ENCODE data around the gene PRLR. TPM values are rescaled to one million over a fixed set of nuclear protein-coding genes. Genes with fewer than 3 reads are reported as not detected.

The PRLR gene
- total RNA-seq, 3 donors from 2014 or later: 0.19 to 0.25 (median 0.24) TPM

- Mint-ChIP-seq H3K4me3 (no peak overlapping the region), H3K36me3 (ENCODE audit: insufficient read depth) (no peaks in the 10 kb centered on the region), H3K9me3 (no peaks in the 10 kb centered on the region), H3K27me3 (ENCODE audit: low read depth) (no peaks in the 10 kb centered on the region), H3K4me1 (ENCODE audit: low read depth) (no peaks in the 10 kb centered on the region)
- no peak for ATAC-seq
- DNase-seq: no peak
These were observed 137.6 kb downstream of the PRLR start for GRCh38 chr5:35092703-35093102.

- Mint-ChIP-seq H3K36me3 (ENCODE audit: insufficient read depth) (no peaks in the 10 kb centered on the region), H3K9me3 (no peaks in the 10 kb centered on the region), H3K4me3 (no peak overlapping the region), H3K4me1 (ENCODE audit: low read depth) (no peaks in the 10 kb centered on the region), H3K27me3 (ENCODE audit: low read depth) (no peaks in the 10 kb centered on the region)
- no peak for ATAC-seq
- DNase-seq: no peak
These were observed 138.6 kb downstream of the PRLR start for GRCh38 chr5:35091704-35092103.

- H3K36me3 Mint-ChIP-seq (ENCODE audit: insufficient read depth): no peaks in the 10 kb centered on the region
- H3K27me3 Mint-ChIP-seq (ENCODE audit: low read depth): peaks cover 3% of the 10 kb centered on the region
- ATAC-seq: peak in 1 of 2 donors; percentile 55
- peak; percentile 41 for DNase-seq
- H3K9me3 Mint-ChIP-seq: no peaks in the 10 kb centered on the region
- H3K4me1 Mint-ChIP-seq (ENCODE audit: low read depth): no peaks in the 10 kb centered on the region
- no peak overlapping the region for H3K4me3 Mint-ChIP-seq
These were observed 140.7 kb downstream of the PRLR start for GRCh38 chr5:35089334-35090314.

- Mint-ChIP-seq H3K9me3 (no peaks in the 10 kb centered on the region), H3K27me3 (ENCODE audit: low read depth) (peaks cover 6% of the 10 kb centered on the region)
- no peak for ATAC-seq
These were observed 142.3 kb downstream of the PRLR start for GRCh38 chr5:35087991-35088390.

GRCh38 chr5:35083150-35083549 is 147.1 kb downstream of the PRLR start:
- ATAC-seq (no peak), DNase-seq (no peak)
- Mint-ChIP-seq H3K27me3 (ENCODE audit: low read depth) (peaks cover 6% of the 10 kb centered on the region), H3K4me3 (no peak overlapping the region), H3K4me1 (ENCODE audit: low read depth) (no peaks in the 10 kb centered on the region), H3K9me3 (peaks cover 3% of the 10 kb centered on the region), H3K36me3 (ENCODE audit: insufficient read depth) (no peaks in the 10 kb centered on the region)

More at GRCh38 chr5:35087991-35088390, 142.3 kb downstream of the PRLR start:
- DNase-seq: no peak
- Mint-ChIP-seq H3K36me3 (ENCODE audit: insufficient read depth) (no peaks in the 10 kb centered on the region), H3K4me1 (ENCODE audit: low read depth) (no peaks in the 10 kb centered on the region), H3K4me3 (no peak overlapping the region)

- H3K9me3 Mint-ChIP-seq: peaks cover 3% of the 10 kb centered on the region
- no peaks in the 10 kb centered on the region for H3K4me1 Mint-ChIP-seq (ENCODE audit: low read depth)
- ATAC-seq (no peak), DNase-seq (no peak)
- no peaks in the 10 kb centered on the region for H3K36me3 Mint-ChIP-seq (ENCODE audit: insufficient read depth)
- no peak overlapping the region for H3K4me3 Mint-ChIP-seq
- peaks cover 6% of the 10 kb centered on the region for H3K27me3 Mint-ChIP-seq (ENCODE audit: low read depth)
These were observed 147.8 kb downstream of the PRLR start for GRCh38 chr5:35082530-35082929.

- H3K9me3 Mint-ChIP-seq: peaks cover 3% of the 10 kb centered on the region
- no peak overlapping the region for H3K4me3 Mint-ChIP-seq
- peaks cover 10% of the 10 kb centered on the region for H3K27me3 Mint-ChIP-seq (ENCODE audit: low read depth)
- H3K36me3 Mint-ChIP-seq (ENCODE audit: insufficient read depth): no peaks in the 10 kb centered on the region
- H3K4me1 Mint-ChIP-seq (ENCODE audit: low read depth): no peaks in the 10 kb centered on the region
- ATAC-seq (no peak), DNase-seq (no peak)
These were observed 149.2 kb downstream of the PRLR start for GRCh38 chr5:35081134-35081533.

- H3K36me3 Mint-ChIP-seq (ENCODE audit: insufficient read depth): no peaks in the 10 kb centered on the region
- peaks cover 20% of the 10 kb centered on the region for H3K27me3 Mint-ChIP-seq (ENCODE audit: low read depth)
- ATAC-seq (no peak), DNase-seq (no peak)
- H3K9me3 Mint-ChIP-seq: no peaks in the 10 kb centered on the region
- no peak overlapping the region for H3K4me3 Mint-ChIP-seq
- H3K4me1 Mint-ChIP-seq (ENCODE audit: low read depth): no peaks in the 10 kb centered on the region
These were observed 157.1 kb downstream of the PRLR start for GRCh38 chr5:35073160-35073559.

GRCh38 chr5:35069188-35069587 is 161.1 kb downstream of the PRLR start:
- Mint-ChIP-seq H3K4me1 (ENCODE audit: low read depth) (no peaks in the 10 kb centered on the region), H3K27me3 (ENCODE audit: low read depth) (peaks cover 22% of the 10 kb centered on the region), H3K4me3 (no peak overlapping the region), H3K36me3 (ENCODE audit: insufficient read depth) (no peaks in the 10 kb centered on the region), H3K9me3 (no peaks in the 10 kb centered on the region)
- DNase-seq (no peak), ATAC-seq (no peak)

GRCh38 chr5:35067985-35068384 is 162.3 kb downstream of the PRLR start:
- Mint-ChIP-seq H3K9me3 (no peaks in the 10 kb centered on the region), H3K36me3 (ENCODE audit: insufficient read depth) (no peaks in the 10 kb centered on the region), H3K27me3 (ENCODE audit: low read depth) (peaks cover 22% of the 10 kb centered on the region), H3K4me1 (ENCODE audit: low read depth) (no peaks in the 10 kb centered on the region), H3K4me3 (no peak overlapping the region)
- ATAC-seq (no peak), DNase-seq (no peak)

GRCh38 chr5:35066260-35066795 is 164.0 kb downstream of the PRLR start:
- Mint-ChIP-seq H3K36me3 (ENCODE audit: insufficient read depth) (no peaks in the 10 kb centered on the region), H3K9me3 (no peaks in the 10 kb centered on the region), H3K4me1 (ENCODE audit: low read depth) (no peaks in the 10 kb centered on the region), H3K4me3 (no peak overlapping the region), H3K27me3 (ENCODE audit: low read depth) (peaks cover 22% of the 10 kb centered on the region)
- DNase-seq (no peak), ATAC-seq (no peak)

- ATAC-seq: no peak
- Mint-ChIP-seq H3K27me3 (ENCODE audit: low read depth) (peaks cover 10% of the 10 kb centered on the region), H3K4me1 (ENCODE audit: low read depth) (peaks cover 2% of the 10 kb centered on the region), H3K9me3 (no peaks in the 10 kb centered on the region), H3K4me3 (no peak overlapping the region), H3K36me3 (ENCODE audit: insufficient read depth) (no peaks in the 10 kb centered on the region)
- no peak for DNase-seq
These were observed 166.9 kb downstream of the PRLR start for GRCh38 chr5:35063414-35063813.

GRCh38 chr5:35061211-35061770 is 169.0 kb downstream of the PRLR start:
- Mint-ChIP-seq H3K4me3 (no peak overlapping the region), H3K9me3 (no peaks in the 10 kb centered on the region), H3K4me1 (ENCODE audit: low read depth) (peaks cover 9% of the 10 kb centered on the region), H3K36me3 (ENCODE audit: insufficient read depth) (no peaks in the 10 kb centered on the region), H3K27me3 (ENCODE audit: low read depth) (peaks cover 8% of the 10 kb centered on the region)
- no peak for DNase-seq
- ATAC-seq: no peak

- Mint-ChIP-seq H3K4me3 (no peak overlapping the region), H3K27me3 (ENCODE audit: low read depth) (peaks cover 9% of the 10 kb centered on the region), H3K4me1 (ENCODE audit: low read depth) (peaks cover 9% of the 10 kb centered on the region), H3K36me3 (ENCODE audit: insufficient read depth) (no peaks in the 10 kb centered on the region), H3K9me3 (no peaks in the 10 kb centered on the region)
- ATAC-seq: no peak
- no peak for DNase-seq
These were observed 170.1 kb downstream of the PRLR start for GRCh38 chr5:35060236-35060635.

GRCh38 chr5:35059251-35059650 is 171.0 kb downstream of the PRLR start:
- Mint-ChIP-seq H3K27me3 (ENCODE audit: low read depth) (peaks cover 9% of the 10 kb centered on the region), H3K9me3 (no peaks in the 10 kb centered on the region), H3K4me1 (ENCODE audit: low read depth) (peaks cover 9% of the 10 kb centered on the region), H3K4me3 (no peak overlapping the region), H3K36me3 (ENCODE audit: insufficient read depth) (no peaks in the 10 kb centered on the region)
- no peak for DNase-seq
- ATAC-seq: no peak
